Panc1 (cell line): ENCODE measurements around the gene MAFG. TPM values are rescaled to one million over a fixed set of nuclear protein-coding genes. Genes with fewer than 3 reads are reported as not detected.

Source experiments
- ATAC-seq: fragments of 200-7000 bp; cut with Tn5 transposase; 2 replicates; pipeline ENCODE4 v1.9.1; 2020; ENCODE audit warnings: mild to moderate bottlenecking, moderate library complexity
- BruUV-seq: library from RNA; stranded (reverse); fragments of 400-500 nt; replicated peaks from 2 replicates; lab custom pipeline; 2021; lab: Mats Ljungman, UMichigan
- CTCF ChIA-PET: fragments of 300-600 bp; sonication (Branson Sonifier 250); formaldehyde crosslinking; loops from one replicate; lab custom pipeline; 2022; ENCODE audit warnings: antibody characterized with exemption; lab: Charles Lee
- POLR2A ChIA-PET: fragments of 300-600 bp; sonication (Branson Sonifier 250); formaldehyde crosslinking; loops from one replicate; lab custom pipeline; 2022; ENCODE audit warnings: antibody characterized with exemption; lab: Charles Lee
- DNase-seq: peaks from one replicate; pipeline ENCODE4 v3.0.0-alpha.2; 2010; ENCODE audit warnings: low read depth, low spot score
- H3K27ac ChIP-seq: 2 replicates; pipeline ENCODE4 v1.5.1; 2011; ENCODE audit warnings: mild to moderate bottlenecking, low read length, inconsistent platforms
- H3K27me3 ChIP-seq: fragments of 200-500 bp; sonication (Bioruptor generic); 2 replicates; pipeline ENCODE4 v1.6.0; 2014; ENCODE audit warnings: low read length, inconsistent platforms; ENCODE audit not compliant: control insufficient read depth, insufficient read depth
- H3K36me3 ChIP-seq: fragments of 200-500 bp; sonication (Bioruptor generic); 2 replicates; pipeline ENCODE4 v1.5.1; 2014; ENCODE audit warnings: inconsistent platforms, mild to moderate bottlenecking, low read length, moderate library complexity; ENCODE audit not compliant: control insufficient read depth, insufficient read depth
- H3K4me1 ChIP-seq: 2 replicates; pipeline ENCODE4 v1.5.1; 2011; ENCODE audit warnings: inconsistent platforms, mild to moderate bottlenecking, low read length, moderate library complexity; ENCODE audit not compliant: control insufficient read depth, insufficient read depth
- H3K4me3 ChIP-seq, 2 experiments: 2 replicates each; pipeline ENCODE4 v1.5.1; 2011 to 2012; ENCODE audit warnings: low read depth in 2 of 2, low read length in 2 of 2, mild to moderate bottlenecking in 2 of 2, inconsistent platforms in 1 of 2, moderate library complexity in 1 of 2
- H3K9me3 ChIP-seq: fragments of 200-500 bp; sonication (Bioruptor generic); 2 replicates; pipeline ENCODE4 v1.5.1; 2014; ENCODE audit warnings: low read depth, mild to moderate bottlenecking, inconsistent platforms, low read length, moderate library complexity; ENCODE audit not compliant: control insufficient read depth, insufficient read depth
- POLR2AphosphoS5 ChIP-seq: IDR thresholded peaks from 2 replicates; pipeline ENCODE4 v1.6.1; 2012; ENCODE audit warnings: mild to moderate bottlenecking, low read depth, low read length, moderate library complexity
- SIN3A ChIP-seq: IDR thresholded peaks from 2 replicates; pipeline ENCODE4 v1.6.1; 2012; ENCODE audit warnings: low read depth, mild to moderate bottlenecking, low read length, moderate library complexity, borderline replicate concordance; ENCODE audit not compliant: insufficient read depth
- TCF7L2 ChIP-seq: IDR thresholded peaks from 2 replicates; pipeline ENCODE4 v1.6.1; 2011; ENCODE audit warnings: mild to moderate bottlenecking, low read depth, low read length, inconsistent platforms
- in situ Hi-C: cut with HindIII; loops from 2 replicates; pipeline ENCODE4 v1.10.0; 2016; ENCODE audit warnings: low sequenced_read_pairs, low pct_unique_long_range_greater_than_20kb
- intact Hi-C: fragments of 100-400 bp; cut with micrococcal nuclease; formaldehyde crosslinking; loops from one replicate; pipeline ENCODE4 v1.10.0; 2022; ENCODE audit not compliant: unreplicated experiment
- total RNA-seq: library from RNA; stranded (reverse); gene quantifications from one replicate; pipeline ENCODE4 v1.2.1, GENCODE V29; 2021; ENCODE audit not compliant: unreplicated experiment
- TF ChIP-seq, protein P1 (sequence below): fragments of 450-650 bp; IDR thresholded peaks from 2 replicates; pipeline ENCODE4 v1.5.1; 2017; ENCODE audit warnings: mild to moderate bottlenecking
- TF ChIP-seq, protein P2 (sequence below), 2 experiments: IDR thresholded peaks; 2 replicates each; pipeline ENCODE4 v1.6.1; 2011 to 2012; ENCODE audit warnings: low read depth in 2 of 2, control low read depth in 1 of 2, low read length in 1 of 2, mild to moderate bottlenecking in 1 of 2, moderate library complexity in 1 of 2; ENCODE audit not compliant: insufficient read depth in 1 of 2

Gene MAFG
- total RNA-seq, 1 experiment from 2014 or later: 57.0 TPM

DNA sequence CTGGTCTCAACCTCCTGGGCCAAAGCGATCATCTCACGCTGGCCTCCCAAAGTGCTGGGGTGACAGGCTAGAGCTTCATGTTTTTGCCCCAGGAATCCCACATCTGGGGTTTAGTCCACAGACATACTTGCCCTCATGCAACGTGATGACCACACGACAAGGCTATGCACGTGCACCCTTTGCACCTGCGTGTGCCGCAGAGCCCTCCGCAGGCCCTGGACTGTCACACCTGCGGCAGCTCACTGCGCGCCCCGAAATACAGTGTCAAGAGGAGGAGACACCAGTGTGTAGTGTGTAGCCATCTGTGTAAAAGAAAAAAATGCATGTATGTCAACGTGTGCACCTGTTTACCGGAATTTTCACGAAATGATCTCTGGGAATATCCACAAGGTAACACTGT lies 23.0 kb upstream of the MAFG start:
- Histone ChIP-seq H3K4me1 (no peaks in the 10 kb centered on the region), H3K9me3 (no peaks in the 10 kb centered on the region), H3K27me3 (no peaks in the 10 kb centered on the region), H3K36me3 (no peaks in the 10 kb centered on the region), H3K27ac (no peak overlapping the region), H3K4me3 (no peak overlapping the region)
- in situ Hi-C loops: no loop called here
- ChIA-PET CTCF (interaction anchor here (0.9 kb wide), 1 partner anchor 65 kb away, joined by 6 read pairs; no protein-coding TSS in a partner anchor), POLR2A (interaction anchor here (0.6 kb wide), 1 partner anchor 17 kb away, joined by 5 read pairs; no protein-coding TSS in a partner anchor)
- TF ChIP-seq SIN3A (no peak), TCF7L2 (no peak), POLR2AphosphoS5 (no peak)
- TF ChIP-seq, protein P1, sequence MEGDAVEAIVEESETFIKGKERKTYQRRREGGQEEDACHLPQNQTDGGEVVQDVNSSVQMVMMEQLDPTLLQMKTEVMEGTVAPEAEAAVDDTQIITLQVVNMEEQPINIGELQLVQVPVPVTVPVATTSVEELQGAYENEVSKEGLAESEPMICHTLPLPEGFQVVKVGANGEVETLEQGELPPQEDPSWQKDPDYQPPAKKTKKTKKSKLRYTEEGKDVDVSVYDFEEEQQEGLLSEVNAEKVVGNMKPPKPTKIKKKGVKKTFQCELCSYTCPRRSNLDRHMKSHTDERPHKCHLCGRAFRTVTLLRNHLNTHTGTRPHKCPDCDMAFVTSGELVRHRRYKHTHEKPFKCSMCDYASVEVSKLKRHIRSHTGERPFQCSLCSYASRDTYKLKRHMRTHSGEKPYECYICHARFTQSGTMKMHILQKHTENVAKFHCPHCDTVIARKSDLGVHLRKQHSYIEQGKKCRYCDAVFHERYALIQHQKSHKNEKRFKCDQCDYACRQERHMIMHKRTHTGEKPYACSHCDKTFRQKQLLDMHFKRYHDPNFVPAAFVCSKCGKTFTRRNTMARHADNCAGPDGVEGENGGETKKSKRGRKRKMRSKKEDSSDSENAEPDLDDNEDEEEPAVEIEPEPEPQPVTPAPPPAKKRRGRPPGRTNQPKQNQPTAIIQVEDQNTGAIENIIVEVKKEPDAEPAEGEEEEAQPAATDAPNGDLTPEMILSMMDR: no peak
- TF ChIP-seq, protein P2, sequence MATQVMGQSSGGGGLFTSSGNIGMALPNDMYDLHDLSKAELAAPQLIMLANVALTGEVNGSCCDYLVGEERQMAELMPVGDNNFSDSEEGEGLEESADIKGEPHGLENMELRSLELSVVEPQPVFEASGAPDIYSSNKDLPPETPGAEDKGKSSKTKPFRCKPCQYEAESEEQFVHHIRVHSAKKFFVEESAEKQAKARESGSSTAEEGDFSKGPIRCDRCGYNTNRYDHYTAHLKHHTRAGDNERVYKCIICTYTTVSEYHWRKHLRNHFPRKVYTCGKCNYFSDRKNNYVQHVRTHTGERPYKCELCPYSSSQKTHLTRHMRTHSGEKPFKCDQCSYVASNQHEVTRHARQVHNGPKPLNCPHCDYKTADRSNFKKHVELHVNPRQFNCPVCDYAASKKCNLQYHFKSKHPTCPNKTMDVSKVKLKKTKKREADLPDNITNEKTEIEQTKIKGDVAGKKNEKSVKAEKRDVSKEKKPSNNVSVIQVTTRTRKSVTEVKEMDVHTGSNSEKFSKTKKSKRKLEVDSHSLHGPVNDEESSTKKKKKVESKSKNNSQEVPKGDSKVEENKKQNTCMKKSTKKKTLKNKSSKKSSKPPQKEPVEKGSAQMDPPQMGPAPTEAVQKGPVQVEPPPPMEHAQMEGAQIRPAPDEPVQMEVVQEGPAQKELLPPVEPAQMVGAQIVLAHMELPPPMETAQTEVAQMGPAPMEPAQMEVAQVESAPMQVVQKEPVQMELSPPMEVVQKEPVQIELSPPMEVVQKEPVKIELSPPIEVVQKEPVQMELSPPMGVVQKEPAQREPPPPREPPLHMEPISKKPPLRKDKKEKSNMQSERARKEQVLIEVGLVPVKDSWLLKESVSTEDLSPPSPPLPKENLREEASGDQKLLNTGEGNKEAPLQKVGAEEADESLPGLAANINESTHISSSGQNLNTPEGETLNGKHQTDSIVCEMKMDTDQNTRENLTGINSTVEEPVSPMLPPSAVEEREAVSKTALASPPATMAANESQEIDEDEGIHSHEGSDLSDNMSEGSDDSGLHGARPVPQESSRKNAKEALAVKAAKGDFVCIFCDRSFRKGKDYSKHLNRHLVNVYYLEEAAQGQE (IDR thresholded peaks at IDR 0.05; ENCODE audit: insufficient read depth in 1 of 2, low read depth in 2 of 2, low read length in 1 of 2): no peak
- BruUV-seq: no TSS peak
- intact Hi-C loops: no loop called here
- ATAC-seq (no peak), DNase-seq (no peak)

DNA sequence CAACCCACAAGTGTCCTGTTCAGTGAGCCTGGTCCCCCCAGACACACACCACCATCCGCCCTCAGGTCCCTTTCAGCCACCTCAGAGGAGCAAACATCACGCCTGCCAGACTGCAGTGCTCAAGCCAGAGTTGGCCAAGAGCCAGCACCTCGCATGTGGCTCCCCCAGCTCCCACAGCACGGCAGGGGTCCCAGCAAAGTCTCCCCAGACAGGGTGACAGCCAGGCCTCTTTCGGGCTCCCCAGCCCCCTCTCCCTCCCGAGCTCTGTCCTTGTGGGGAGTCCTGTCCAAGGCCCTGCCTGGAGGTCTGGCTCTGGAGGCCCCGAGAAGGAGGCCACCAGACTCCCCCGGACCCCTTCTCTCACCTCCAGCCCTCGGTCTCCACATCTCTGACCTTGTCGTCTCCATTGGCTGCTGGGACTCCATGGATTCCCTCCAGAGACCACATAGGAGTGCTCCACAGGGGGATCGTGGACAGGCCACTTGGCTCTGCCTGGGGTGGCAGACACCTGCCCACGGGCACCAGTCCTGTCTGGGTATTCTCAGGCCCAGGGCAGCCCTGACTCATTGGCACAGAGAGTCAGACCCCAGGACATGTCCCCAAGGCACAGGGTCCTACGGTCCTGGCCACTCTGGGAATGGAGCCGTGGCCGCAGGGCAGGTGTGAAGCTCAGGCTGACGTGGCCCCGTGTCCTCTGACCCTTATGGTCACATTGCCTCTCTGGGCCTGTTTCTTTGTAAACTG lies 21.3 kb upstream of the MAFG start:
- intact Hi-C loops (no loop called here), in situ Hi-C loops (no loop called here)
- no TSS peak for BruUV-seq
- TF ChIP-seq TCF7L2 (no peak), SIN3A (no peak)
- CTCF ChIA-PET: no interaction called here
- H3K27me3 ChIP-seq: no peaks in the 10 kb centered on the region
- H3K27ac ChIP-seq: no peak overlapping the region
- no peaks in the 10 kb centered on the region for H3K36me3 ChIP-seq
- H3K4me1 ChIP-seq: no peaks in the 10 kb centered on the region
- H3K9me3 ChIP-seq: no peaks in the 10 kb centered on the region
- ATAC-seq (no peak), DNase-seq (no peak)
- POLR2A ChIA-PET: no interaction called here
- no peak overlapping the region for H3K4me3 ChIP-seq

DNA sequence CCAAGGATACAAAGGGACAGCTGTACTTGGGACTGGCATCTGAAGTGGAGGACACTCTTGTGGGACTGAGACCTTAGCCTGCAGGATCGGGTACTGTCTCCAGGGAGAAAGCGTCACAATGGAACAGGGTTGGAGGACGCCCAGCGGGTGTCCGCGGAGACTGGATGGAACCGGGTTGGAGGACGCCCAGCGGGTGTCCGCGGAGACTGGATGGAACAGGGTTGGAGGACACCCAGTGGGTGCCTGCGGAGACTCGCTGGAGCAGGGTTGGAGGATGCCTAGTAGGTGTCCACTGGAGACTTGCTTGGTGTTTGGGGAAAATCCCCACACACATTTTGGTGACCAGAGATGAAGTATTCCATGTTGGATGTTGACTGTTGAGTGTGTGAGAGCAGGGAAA lies 19.7 kb upstream of the MAFG start, which contains the start of gene MYADML2:
Gene MYADML2 (minus strand): TSS at position 45 of the 400 bp plus-strand sequence. CDS start 5,492 bp downstream, outside the sequence.
- no peak for DNase-seq
- ChIA-PET CTCF (no interaction called here), POLR2A (no interaction called here)
- Histone ChIP-seq H3K27me3 (no peaks in the 10 kb centered on the region), H3K4me1 (no peaks in the 10 kb centered on the region), H3K36me3 (no peaks in the 10 kb centered on the region), H3K9me3 (no peaks in the 10 kb centered on the region), H3K27ac (no peak within 1 kb of the TSS), H3K4me3 (no peak within 1 kb of the TSS)
- no TSS peak for BruUV-seq
- no peak for ATAC-seq
- intact Hi-C loops (no loop called here), in situ Hi-C loops (no loop called here)
- no peak for TF ChIP-seq SIN3A
